HepG2 (cell line): ENCODE data around the gene CHCT1. TPM values are rescaled to one million over a fixed set of nuclear protein-coding genes. Genes with fewer than 3 reads are reported as not detected.
A peak's percentile ranks its signal among the peaks of the same experiment; 100 is the strongest.

Experiments
- CEBPB ChIP-seq: IDR thresholded peaks from 2 replicates; pipeline ENCODE4 v1.6.1; 2011; ENCODE audit warnings: low read depth, low read length, improper control_type of control experiment, borderline replicate concordance
- KDM3A ChIP-seq: IDR thresholded peaks from 2 replicates; pipeline ENCODE4 v1.6.1; 2018; ENCODE audit warnings: low read depth, missing compliant biosample characterization
- NFE2 ChIP-seq: sonication (generic); formaldehyde crosslinking; IDR thresholded peaks from 2 replicates; pipeline ENCODE4 v1.4.0; 2020; ENCODE audit warnings: missing genetic modification reagents
- PRPF4 ChIP-seq: fragments of 200-400 bp; formaldehyde crosslinking; IDR thresholded peaks from 2 replicates; pipeline ENCODE4 v1.6.1; 2016; ENCODE audit warnings: low read length, low read depth; ENCODE audit not compliant: poor library complexity, severe bottlenecking
- RELA ChIP-seq: sonication (generic); formaldehyde crosslinking; IDR thresholded peaks from 2 replicates; pipeline ENCODE4 v1.4.0; 2020; ENCODE audit warnings: missing genetic modification reagents
- SP5 ChIP-seq: IDR thresholded peaks from 2 replicates; pipeline ENCODE4 v1.6.1; 2016; ENCODE audit warnings: low read depth, borderline replicate concordance
- STAT5B ChIP-seq: sonication (generic); formaldehyde crosslinking; IDR thresholded peaks from 2 replicates; pipeline ENCODE4 v1.4.0; 2020; ENCODE audit warnings: missing genetic modification reagents
- TMF1 ChIP-seq: sonication (generic); formaldehyde crosslinking; IDR thresholded peaks from 2 replicates; pipeline ENCODE4 v1.8.1; 2022; ENCODE audit warnings: low read depth, missing genetic modification reagents
- ZBTB38 ChIP-seq: sonication (generic); formaldehyde crosslinking; IDR thresholded peaks from 2 replicates; pipeline ENCODE4 v1.5.1; 2020; ENCODE audit warnings: mild to moderate bottlenecking, missing genetic modification reagents
- ZMYM3 ChIP-seq: sonication (generic); formaldehyde crosslinking; IDR thresholded peaks from 2 replicates; pipeline ENCODE4 v1.5.1; 2020; ENCODE audit warnings: mild to moderate bottlenecking, missing genetic modification reagents
- ZNF24 ChIP-seq: fragments of 450-650 bp; IDR thresholded peaks from 2 replicates; pipeline ENCODE4 v1.6.1; 2017; ENCODE audit warnings: antibody characterized with exemption, mild to moderate bottlenecking
- ZNF317 ChIP-seq: sonication (generic); formaldehyde crosslinking; IDR thresholded peaks from 2 replicates; pipeline ENCODE4 v1.5.0; 2020; ENCODE audit warnings: mild to moderate bottlenecking, missing genetic modification reagents
- ZNF552 ChIP-seq: sonication (generic); formaldehyde crosslinking; IDR thresholded peaks from 2 replicates; pipeline ENCODE4 v1.9.0; 2022; ENCODE audit warnings: missing genetic modification reagents, mild to moderate bottlenecking, borderline replicate concordance
- polyA plus RNA-seq, 8 experiments: library from polyadenylated mRNA; depleted of rRNA in 3 of 8; stranded (reverse) in 7 of 8; unstranded in 1 of 8; fragments of >200 nt; fragmentation: Illumina TruSeq in 4 of 8; extraction: Trizol in 4 of 8; gene quantifications; 2 replicates each; pipeline versions ENCODE4 v1.2.1 to v1.2.3, GENCODE V29; 2011 to 2016; ENCODE audit warnings: low read depth in 4 of 8, missing spikeins in 1 of 8, mixed read lengths in 1 of 8; ENCODE audit not compliant: insufficient read depth in 1 of 8
- total RNA-seq, 5 experiments: library from RNA; depleted of rRNA; stranded (reverse); fragments of >200 nt; fragmentation: Illumina TruSeq; extraction: Trizol; gene quantifications; 2 replicates each; pipeline ENCODE4 v1.2.3, GENCODE V29; 2016; ENCODE audit warnings: low read depth in 1 of 5
- TF ChIP-seq, protein P1 (sequence below): sonication (generic); formaldehyde crosslinking; IDR thresholded peaks from 2 replicates; pipeline ENCODE4 v1.5.0; 2020; ENCODE audit warnings: mild to moderate bottlenecking, missing genetic modification reagents, moderate library complexity
- TF ChIP-seq, protein P2 (sequence below): sonication (generic); formaldehyde crosslinking; conservative IDR thresholded peaks from 2 replicates; pipeline ENCODE4 v1.4.0; 2020; ENCODE audit warnings: missing genetic modification reagents
- TF ChIP-seq, protein P3 (sequence below): sonication (generic); formaldehyde crosslinking; IDR thresholded peaks from 2 replicates; pipeline ENCODE4 v1.4.0; 2020; ENCODE audit warnings: missing genetic modification reagents
- TF ChIP-seq, protein P4 (sequence below), 2 experiments: sonication (generic) in 1 of 2; formaldehyde crosslinking in 1 of 2; IDR thresholded peaks; 2 replicates each; pipeline versions ENCODE4 v1.4.0 to v1.6.1; 2018 to 2020; ENCODE audit warnings: missing genetic modification reagents in 2 of 2, borderline replicate concordance in 1 of 2, low read depth in 1 of 2, mild to moderate bottlenecking in 1 of 2, missing biosample characterization in 1 of 2
- TF ChIP-seq, protein P5 (sequence below): IDR thresholded peaks from 2 replicates; pipeline ENCODE4 v1.6.1; 2016; ENCODE audit warnings: missing biosample characterization, missing genetic modification reagents, low read depth
- TF ChIP-seq, protein P6 (sequence below): sonication (generic); formaldehyde crosslinking; IDR thresholded peaks from 2 replicates; pipeline ENCODE4 v1.5.1; 2020; ENCODE audit warnings: mild to moderate bottlenecking, missing genetic modification reagents, moderate library complexity

The CHCT1 gene
- total and polyA plus RNA-seq, 2 of the 13 experiments (the other 11 are each of a cell fraction or from before 2014, with no cell fraction given), result not detected

DNA sequence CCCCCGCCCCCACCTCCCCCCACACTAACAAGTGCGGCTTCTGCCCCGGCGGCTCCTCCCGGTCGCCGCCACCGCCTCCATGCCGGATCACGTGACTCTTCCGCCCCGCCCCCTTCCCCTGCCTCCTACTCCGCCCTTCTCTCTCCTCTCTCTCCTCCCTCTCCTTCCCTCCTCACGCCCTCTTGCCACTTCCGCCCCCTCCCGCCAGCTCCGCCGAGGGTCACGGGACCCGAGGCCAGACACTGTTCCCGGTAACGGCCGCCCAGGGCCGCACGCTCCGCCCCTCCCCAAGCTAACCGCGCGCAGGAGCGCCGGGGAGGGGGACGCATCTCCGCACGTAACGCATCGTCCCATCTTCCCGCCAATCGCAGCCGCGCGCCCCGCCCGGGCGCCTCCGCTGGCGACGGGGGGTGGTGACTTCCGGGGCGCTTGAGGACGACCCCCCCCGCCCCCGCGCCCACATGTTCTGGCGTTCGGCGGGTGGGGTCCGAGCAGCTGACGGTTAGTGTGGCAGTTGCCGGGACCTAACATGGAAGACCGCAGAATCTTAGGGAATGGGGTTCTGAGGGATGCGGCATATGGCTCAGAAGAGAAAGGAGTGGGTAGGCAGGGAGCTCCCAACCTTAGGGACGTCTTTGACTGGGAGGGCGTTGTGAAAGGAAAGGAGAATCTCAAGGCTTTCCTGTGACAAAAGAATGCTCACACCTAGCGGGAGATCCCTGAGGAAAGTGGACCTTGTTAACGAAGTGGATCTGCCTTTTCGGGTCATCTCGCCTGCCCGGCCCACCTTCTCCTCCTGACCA, 30.0 kb upstream of the CHCT1 start, which contains the start of gene USP32 (continued):
- TF ChIP-seq, protein P1, sequence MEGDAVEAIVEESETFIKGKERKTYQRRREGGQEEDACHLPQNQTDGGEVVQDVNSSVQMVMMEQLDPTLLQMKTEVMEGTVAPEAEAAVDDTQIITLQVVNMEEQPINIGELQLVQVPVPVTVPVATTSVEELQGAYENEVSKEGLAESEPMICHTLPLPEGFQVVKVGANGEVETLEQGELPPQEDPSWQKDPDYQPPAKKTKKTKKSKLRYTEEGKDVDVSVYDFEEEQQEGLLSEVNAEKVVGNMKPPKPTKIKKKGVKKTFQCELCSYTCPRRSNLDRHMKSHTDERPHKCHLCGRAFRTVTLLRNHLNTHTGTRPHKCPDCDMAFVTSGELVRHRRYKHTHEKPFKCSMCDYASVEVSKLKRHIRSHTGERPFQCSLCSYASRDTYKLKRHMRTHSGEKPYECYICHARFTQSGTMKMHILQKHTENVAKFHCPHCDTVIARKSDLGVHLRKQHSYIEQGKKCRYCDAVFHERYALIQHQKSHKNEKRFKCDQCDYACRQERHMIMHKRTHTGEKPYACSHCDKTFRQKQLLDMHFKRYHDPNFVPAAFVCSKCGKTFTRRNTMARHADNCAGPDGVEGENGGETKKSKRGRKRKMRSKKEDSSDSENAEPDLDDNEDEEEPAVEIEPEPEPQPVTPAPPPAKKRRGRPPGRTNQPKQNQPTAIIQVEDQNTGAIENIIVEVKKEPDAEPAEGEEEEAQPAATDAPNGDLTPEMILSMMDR (CRISPR knock-in tag), result peak; percentile 47
- TF ChIP-seq RELA (CRISPR knock-in tag) (no peak), CEBPB (no peak), NFE2 (CRISPR knock-in tag) (no peak), TMF1 (CRISPR knock-in tag) (peak; percentile 78), PRPF4 (no peak), ZNF24 (no peak), KDM3A (peak; percentile 96), SP5 (CRISPR knock-in tag) (peak; percentile 70), STAT5B (CRISPR knock-in tag) (peak; percentile 92; the same call in 1 of the 2 replicates), ZMYM3 (CRISPR knock-in tag) (no peak; the same call in 1 of the 2 replicates), ZBTB38 (CRISPR knock-in tag) (peak; percentile 52; the same call in 1 of the 2 replicates), ZNF552 (CRISPR knock-in tag) (no peak), ZNF317 (peak; percentile 49; the same call in 1 of the 2 replicates)
- TF ChIP-seq, protein P2, sequence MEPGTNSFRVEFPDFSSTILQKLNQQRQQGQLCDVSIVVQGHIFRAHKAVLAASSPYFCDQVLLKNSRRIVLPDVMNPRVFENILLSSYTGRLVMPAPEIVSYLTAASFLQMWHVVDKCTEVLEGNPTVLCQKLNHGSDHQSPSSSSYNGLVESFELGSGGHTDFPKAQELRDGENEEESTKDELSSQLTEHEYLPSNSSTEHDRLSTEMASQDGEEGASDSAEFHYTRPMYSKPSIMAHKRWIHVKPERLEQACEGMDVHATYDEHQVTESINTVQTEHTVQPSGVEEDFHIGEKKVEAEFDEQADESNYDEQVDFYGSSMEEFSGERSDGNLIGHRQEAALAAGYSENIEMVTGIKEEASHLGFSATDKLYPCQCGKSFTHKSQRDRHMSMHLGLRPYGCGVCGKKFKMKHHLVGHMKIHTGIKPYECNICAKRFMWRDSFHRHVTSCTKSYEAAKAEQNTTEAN, result 0 out of 2 replicates have a peak, but pooled peaks have one; percentile 17
- TF ChIP-seq, protein P3, sequence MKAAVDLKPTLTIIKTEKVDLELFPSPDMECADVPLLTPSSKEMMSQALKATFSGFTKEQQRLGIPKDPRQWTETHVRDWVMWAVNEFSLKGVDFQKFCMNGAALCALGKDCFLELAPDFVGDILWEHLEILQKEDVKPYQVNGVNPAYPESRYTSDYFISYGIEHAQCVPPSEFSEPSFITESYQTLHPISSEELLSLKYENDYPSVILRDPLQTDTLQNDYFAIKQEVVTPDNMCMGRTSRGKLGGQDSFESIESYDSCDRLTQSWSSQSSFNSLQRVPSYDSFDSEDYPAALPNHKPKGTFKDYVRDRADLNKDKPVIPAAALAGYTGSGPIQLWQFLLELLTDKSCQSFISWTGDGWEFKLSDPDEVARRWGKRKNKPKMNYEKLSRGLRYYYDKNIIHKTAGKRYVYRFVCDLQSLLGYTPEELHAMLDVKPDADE (CRISPR knock-in tag), result no peak
- TF ChIP-seq, protein P4, sequence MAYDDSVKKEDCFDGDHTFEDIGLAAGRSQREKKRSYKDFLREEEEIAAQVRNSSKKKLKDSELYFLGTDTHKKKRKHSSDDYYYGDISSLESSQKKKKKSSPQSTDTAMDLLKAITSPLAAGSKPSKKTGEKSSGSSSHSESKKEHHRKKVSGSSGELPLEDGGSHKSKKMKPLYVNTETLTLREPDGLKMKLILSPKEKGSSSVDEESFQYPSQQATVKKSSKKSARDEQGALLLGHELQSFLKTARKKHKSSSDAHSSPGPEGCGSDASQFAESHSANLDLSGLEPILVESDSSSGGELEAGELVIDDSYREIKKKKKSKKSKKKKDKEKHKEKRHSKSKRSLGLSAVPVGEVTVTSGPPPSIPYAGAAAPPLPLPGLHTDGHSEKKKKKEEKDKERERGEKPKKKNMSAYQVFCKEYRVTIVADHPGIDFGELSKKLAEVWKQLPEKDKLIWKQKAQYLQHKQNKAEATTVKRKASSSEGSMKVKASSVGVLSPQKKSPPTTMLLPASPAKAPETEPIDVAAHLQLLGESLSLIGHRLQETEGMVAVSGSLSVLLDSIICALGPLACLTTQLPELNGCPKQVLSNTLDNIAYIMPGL (CRISPR knock-in tag; IDR thresholded peaks at IDR 0.05; ENCODE audit: borderline replicate concordance in 1 of 2, low read depth in 1 of 2), result peak; percentile 82 to 84
- TF ChIP-seq, protein P5, sequence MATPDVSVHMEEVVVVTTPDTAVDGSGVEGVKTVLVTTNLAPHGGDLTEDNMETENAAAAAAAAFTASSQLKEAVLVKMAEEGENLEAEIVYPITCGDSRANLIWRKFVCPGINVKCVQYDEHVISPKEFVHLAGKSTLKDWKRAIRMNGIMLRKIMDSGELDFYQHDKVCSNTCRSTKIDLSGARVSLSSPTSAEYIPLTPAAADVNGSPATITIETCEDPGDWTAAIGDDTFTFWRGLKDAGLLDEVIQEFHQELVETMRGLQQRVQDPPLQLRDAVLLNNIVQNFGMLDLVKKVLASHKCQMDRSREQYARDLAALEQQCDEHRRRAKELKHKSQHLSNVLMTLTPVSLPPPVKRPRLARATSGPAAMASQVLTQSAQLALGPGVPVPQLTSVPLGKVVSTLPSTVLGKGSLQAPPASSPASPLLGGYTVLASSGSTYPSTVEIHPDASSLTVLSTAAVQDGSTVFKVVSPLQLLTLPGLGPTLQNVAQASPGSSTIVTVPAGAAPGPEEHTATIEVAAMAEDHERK, result peak; percentile 96
- TF ChIP-seq, protein P6, sequence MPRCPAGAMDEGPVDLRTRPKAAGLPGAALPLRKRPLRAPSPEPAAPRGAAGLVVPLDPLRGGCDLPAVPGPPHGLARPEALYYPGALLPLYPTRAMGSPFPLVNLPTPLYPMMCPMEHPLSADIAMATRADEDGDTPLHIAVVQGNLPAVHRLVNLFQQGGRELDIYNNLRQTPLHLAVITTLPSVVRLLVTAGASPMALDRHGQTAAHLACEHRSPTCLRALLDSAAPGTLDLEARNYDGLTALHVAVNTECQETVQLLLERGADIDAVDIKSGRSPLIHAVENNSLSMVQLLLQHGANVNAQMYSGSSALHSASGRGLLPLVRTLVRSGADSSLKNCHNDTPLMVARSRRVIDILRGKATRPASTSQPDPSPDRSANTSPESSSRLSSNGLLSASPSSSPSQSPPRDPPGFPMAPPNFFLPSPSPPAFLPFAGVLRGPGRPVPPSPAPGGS, result peak; percentile 77; the same call in 1 of the 2 replicates
